K562 (cell line): ENCODE results near the gene INHBC. TPM values are rescaled to one million over a fixed set of nuclear protein-coding genes. Genes with fewer than 3 reads are reported as not detected.
A peak's percentile ranks its signal among the peaks of the same experiment; 100 is the strongest.

Experiments used
- CTCFL ChIP-seq: IDR thresholded peaks from 2 replicates; pipeline ENCODE4 v1.6.1; 2011; ENCODE audit warnings: borderline replicate concordance, low read depth, mild to moderate bottlenecking, moderate library complexity, low read length; ENCODE audit not compliant: insufficient read depth, poor library complexity, severe bottlenecking
- MNT ChIP-seq, 2 experiments: fragments of 450-650 bp; conservative IDR thresholded peaks; 2 replicates each; pipeline ENCODE4 v1.6.1; 2017; ENCODE audit warnings: mild to moderate bottlenecking in 2 of 2, moderate library complexity in 2 of 2
- RBFOX2 ChIP-seq: fragments of 200-400 bp; formaldehyde crosslinking; IDR thresholded peaks from 2 replicates; pipeline ENCODE4 v1.6.1; 2017; ENCODE audit warnings: low read depth, mild to moderate bottlenecking, low read length, moderate library complexity
- SIN3A ChIP-seq, 2 experiments: fragments of 150-350 bp in 1 of 2; IDR thresholded peaks; 2 replicates each; pipeline ENCODE4 v1.6.1; 2011 to 2016; ENCODE audit warnings: borderline replicate concordance in 2 of 2, low read depth in 2 of 2, low read length in 2 of 2, mild to moderate bottlenecking in 2 of 2, moderate library complexity in 2 of 2; ENCODE audit not compliant: control insufficient read depth in 1 of 2
- ZBTB7A ChIP-seq: IDR thresholded peaks from 2 replicates; pipeline ENCODE4 v1.6.1; 2011; ENCODE audit warnings: low read depth, mild to moderate bottlenecking, low read length, moderate library complexity, borderline replicate concordance; ENCODE audit not compliant: control insufficient read depth
- ZNF217 ChIP-seq: sonication (generic); formaldehyde crosslinking; IDR thresholded peaks from 2 replicates; pipeline ENCODE4 v1.8.0; 2022; ENCODE audit warnings: mild to moderate bottlenecking, missing genetic modification reagents
- ZNF512 ChIP-seq: IDR thresholded peaks from 2 replicates; pipeline ENCODE4 v1.6.1; 2016; ENCODE audit warnings: missing genetic modification characterization, missing compliant biosample characterization
- ZNF518B ChIP-seq: fragments of 250-450 bp; sonication (Bioruptor Pico); IDR thresholded peaks from 2 replicates; pipeline ENCODE4 v1.5.0; 2021; ENCODE audit warnings: mild to moderate bottlenecking, moderate library complexity
- ZNF592 ChIP-seq: fragments of 450-650 bp; IDR thresholded peaks from 2 replicates; pipeline ENCODE4 v1.6.1; 2017; ENCODE audit warnings: antibody characterized with exemption, mild to moderate bottlenecking
- ZNF644 ChIP-seq: fragments of 200-800 bp; sonication (Bioruptor generic); IDR thresholded peaks from 2 replicates; pipeline ENCODE4 v1.6.1; 2016; ENCODE audit warnings: low read depth, missing genetic modification characterization, missing compliant biosample characterization
- polyA plus RNA-seq, 8 experiments: library from polyadenylated mRNA; depleted of rRNA in 4 of 8; stranded (reverse) in 5 of 8; unstranded in 3 of 8; fragments of >200 nt; fragmentation: Nextera tagmentation in 2 of 8; fragmentation: Illumina TruSeq in 1 of 8; extraction: Ambion mirVana in 2 of 8; extraction: Trizol in 1 of 8; gene quantifications; 2 replicates each; pipeline versions ENCODE4 v1.2.1 to v1.2.3, GENCODE V29; 2011 to 2014; ENCODE audit warnings: inconsistent platforms in 1 of 8, missing spikeins in 1 of 8
- total RNA-seq, 7 experiments: library from RNA; depleted of rRNA in 6 of 7; stranded (reverse); fragments of >200 nt in 6 of 7; fragmentation: Illumina TruSeq in 2 of 7; extraction: Trizol in 2 of 7; gene quantifications; 2 replicates each; pipeline versions ENCODE4 v1.2.1 to v1.2.3, GENCODE V29; 2011 to 2021; ENCODE audit warnings: low replicate concordance in 1 of 7

INHBC gene
- total and polyA plus RNA-seq, 9 of the 15 experiments (the other 6 are each of a cell fraction or from before 2014, with no cell fraction given): 0.07 to 0.24 (median 0.15) TPM; not detected in 4

GRCh38 chr12:57430112-57430930, 4.3 kb upstream of the INHBC start (continued):
- peak; percentile 9 for TF ChIP-seq CTCFL
- 0 out of 2 replicates have a peak, but pooled peaks have one; percentile 57 for TF ChIP-seq ZNF512 (tag)
- TF ChIP-seq RBFOX2: 0 out of 2 replicates have a peak, but pooled peaks have one; percentile 69
- peak in 1 of 2 experiments; percentile 62; a peak in 2 of 4 replicates for TF ChIP-seq SIN3A (IDR thresholded peaks at IDR 0.05; ENCODE audit: borderline replicate concordance in 2 of 2, control insufficient read depth in 1 of 2, low read depth in 2 of 2, low read length in 2 of 2)
- TF ChIP-seq ZNF644 (tag): peak; percentile 22; the same call in 1 of the 2 replicates
- no peak for TF ChIP-seq ZNF518B (CRISPR knock-in tag)
- TF ChIP-seq ZNF592: 0 out of 2 replicates have a peak, but pooled peaks have one; percentile 21
- peak; percentile 26 to 58; a peak in 2 of 4 replicates for TF ChIP-seq MNT (conservative IDR thresholded peaks at IDR 0.05)
- no peak for TF ChIP-seq ZNF217 (CRISPR knock-in tag)
- TF ChIP-seq ZBTB7A: peak; percentile 87
